HEK293T (cell line): Measurements from ENCODE around the gene KMT2C.

ENCODE experiments used
- ARNT ChIP-seq: fragments of 450-650 bp; IDR thresholded peaks from 2 replicates; pipeline ENCODE4 v1.6.1; 2017; ENCODE audit warnings: mild to moderate bottlenecking
- BHLHE40 ChIP-seq: fragments of 450-650 bp; IDR thresholded peaks from 2 replicates; pipeline ENCODE4 v1.6.1; 2016; ENCODE audit warnings: mild to moderate bottlenecking, moderate library complexity, borderline replicate concordance
- CTBP1 ChIP-seq: fragments of 450-650 bp; IDR thresholded peaks from 2 replicates; pipeline ENCODE4 v1.6.1; 2016; ENCODE audit warnings: borderline replicate concordance
- ELF4 ChIP-seq: fragments of 450-650 bp; IDR thresholded peaks from 2 replicates; pipeline ENCODE4 v1.6.1; 2017; ENCODE audit warnings: antibody characterized with exemption
- FOXA1 ChIP-seq: fragments of 450-650 bp; IDR thresholded peaks from 2 replicates; pipeline ENCODE4 v1.6.1; 2016; ENCODE audit warnings: mild to moderate bottlenecking
- FOXM1 ChIP-seq: fragments of 450-650 bp; IDR thresholded peaks from 2 replicates; pipeline ENCODE4 v1.6.1; 2017; ENCODE audit warnings: mild to moderate bottlenecking, borderline replicate concordance
- HDGF ChIP-seq: fragments of 450-650 bp; IDR thresholded peaks from 2 replicates; pipeline ENCODE4 v1.6.1; 2017; ENCODE audit warnings: antibody characterized with exemption, borderline replicate concordance
- L3MBTL2 ChIP-seq: fragments of 450-650 bp; conservative IDR thresholded peaks from 2 replicates; pipeline ENCODE4 v1.6.1; 2016; ENCODE audit warnings: mild to moderate bottlenecking
- NFRKB ChIP-seq: fragments of 450-650 bp; IDR thresholded peaks from 2 replicates; pipeline ENCODE4 v1.6.1; 2016; ENCODE audit warnings: mild to moderate bottlenecking, moderate library complexity
- PKNOX1 ChIP-seq: fragments of 450-650 bp; IDR thresholded peaks from 2 replicates; pipeline ENCODE4 v1.6.1; 2016
- SP1 ChIP-seq: fragments of 450-650 bp; IDR thresholded peaks from 2 replicates; pipeline ENCODE4 v1.6.1; 2017
- SUZ12 ChIP-seq: fragments of 450-650 bp; IDR thresholded peaks from 2 replicates; pipeline ENCODE4 v1.6.1; 2016; ENCODE audit warnings: mild to moderate bottlenecking
- ZNF384 ChIP-seq: fragments of 450-650 bp; IDR thresholded peaks from 2 replicates; pipeline ENCODE4 v1.6.1; 2016

GRCh38 chr7:152177681-152178404 is 258.0 kb downstream of the KMT2C start:
- TF ChIP-seq FOXM1 (no peak), SP1 (no peak), ZNF384 (no peak), FOXA1 (no peak), NFRKB (no peak), BHLHE40 (no peak), PKNOX1 (no peak), ARNT (no peak), HDGF (no peak), CTBP1 (no peak), SUZ12 (no peak), ELF4 (no peak), L3MBTL2 (no peak)
